Lower lobe of right lung (tissue), 2 donors: ENCODE measurements around the gene RHOT2. TPM values are rescaled to one million over a fixed set of nuclear protein-coding genes. Genes with fewer than 3 reads are reported as not detected.
A peak's percentile ranks its signal among the peaks of the same experiment; 100 is the strongest.

ENCODE experiments used
- ATAC-seq, 2 donors: fragments of 200-7000 bp; cut with Tn5 transposase; one replicate each; pipeline ENCODE4 v1.9.1; 2020 to 2022; ENCODE audit warnings: mild to moderate bottlenecking in 2 of 2, moderate library complexity in 2 of 2
- DNase-seq: peaks from one replicate; pipeline ENCODE4 v3.0.0-alpha.2; 2020
- H3K27ac ChIP-seq: fragments of 200-600 bp; one replicate; pipeline ENCODE4 v1.8.0; 2022
- H3K27me3 ChIP-seq: fragments of 200-600 bp; one replicate; pipeline ENCODE4 v1.8.0; 2022; ENCODE audit warnings: low read depth
- H3K36me3 ChIP-seq: fragments of 200-600 bp; one replicate; pipeline ENCODE4 v1.8.0; 2022; ENCODE audit warnings: mild to moderate bottlenecking
- H3K4me1 ChIP-seq: fragments of 200-600 bp; one replicate; pipeline ENCODE4 v1.8.0; 2022
- H3K4me3 ChIP-seq: fragments of 200-600 bp; one replicate; pipeline ENCODE4 v1.8.0; 2022; ENCODE audit warnings: mild to moderate bottlenecking
- H3K9me3 ChIP-seq: fragments of 200-600 bp; one replicate; pipeline ENCODE4 v1.8.0; 2022
- intact Hi-C: fragments of 100-400 bp; cut with DNase I; formaldehyde crosslinking; loops from one replicate; pipeline ENCODE4 v1.11.0; 2022
- total RNA-seq: library from RNA; stranded (reverse); fragmentation: NEBNext Ultra II Directional; extraction: Animal tissue kit (Norgen Biotek cat#: 25700); gene quantifications from one replicate; pipeline ENCODE4 v1.2.1, GENCODE V29; 2021
- TF ChIP-seq, protein P1 (sequence below): fragments of 200-600 bp; IDR thresholded peaks from one replicate; pipeline ENCODE4 v1.8.0; 2022; ENCODE audit warnings: antibody characterized with exemption, mild to moderate bottlenecking
- donor health status: DM: no; HTN: yes; CAD: no; lungs with severe emphysema.

RHOT2 gene
- total RNA-seq, 1 donor from 2014 or later = 81.6 TPM

DNA sequence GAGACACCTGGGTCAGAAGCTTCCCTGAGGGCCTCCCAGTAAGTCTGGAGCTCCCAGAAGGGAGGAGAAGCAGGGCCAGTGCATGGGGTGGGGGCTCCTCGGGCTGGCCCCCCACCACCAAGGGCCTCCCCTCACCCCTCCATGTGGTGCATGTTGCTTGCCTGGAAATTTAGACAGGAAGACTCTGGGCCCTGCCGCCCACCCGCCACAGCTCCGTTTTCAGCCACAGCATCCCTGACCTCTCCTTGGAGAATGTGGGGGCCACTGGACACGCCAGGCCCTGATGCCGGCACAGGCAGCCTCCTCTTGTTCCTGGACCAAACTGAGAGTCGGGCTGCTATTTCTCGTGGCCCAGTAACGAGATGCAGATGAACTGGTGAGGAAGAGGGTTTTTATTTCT, 29.1 kb upstream of the RHOT2 start:
- DNase-seq (no peak), ATAC-seq (no peak)
- Histone ChIP-seq H3K4me1 (peaks cover 35% of the 10 kb centered on the region), H3K4me3 (no peak overlapping the region), H3K9me3 (no peaks in the 10 kb centered on the region), H3K27ac (no peak overlapping the region), H3K27me3 (no peaks in the 10 kb centered on the region), H3K36me3 (no peaks in the 10 kb centered on the region)
- intact Hi-C loops = no loop called here
- TF ChIP-seq, protein P1, sequence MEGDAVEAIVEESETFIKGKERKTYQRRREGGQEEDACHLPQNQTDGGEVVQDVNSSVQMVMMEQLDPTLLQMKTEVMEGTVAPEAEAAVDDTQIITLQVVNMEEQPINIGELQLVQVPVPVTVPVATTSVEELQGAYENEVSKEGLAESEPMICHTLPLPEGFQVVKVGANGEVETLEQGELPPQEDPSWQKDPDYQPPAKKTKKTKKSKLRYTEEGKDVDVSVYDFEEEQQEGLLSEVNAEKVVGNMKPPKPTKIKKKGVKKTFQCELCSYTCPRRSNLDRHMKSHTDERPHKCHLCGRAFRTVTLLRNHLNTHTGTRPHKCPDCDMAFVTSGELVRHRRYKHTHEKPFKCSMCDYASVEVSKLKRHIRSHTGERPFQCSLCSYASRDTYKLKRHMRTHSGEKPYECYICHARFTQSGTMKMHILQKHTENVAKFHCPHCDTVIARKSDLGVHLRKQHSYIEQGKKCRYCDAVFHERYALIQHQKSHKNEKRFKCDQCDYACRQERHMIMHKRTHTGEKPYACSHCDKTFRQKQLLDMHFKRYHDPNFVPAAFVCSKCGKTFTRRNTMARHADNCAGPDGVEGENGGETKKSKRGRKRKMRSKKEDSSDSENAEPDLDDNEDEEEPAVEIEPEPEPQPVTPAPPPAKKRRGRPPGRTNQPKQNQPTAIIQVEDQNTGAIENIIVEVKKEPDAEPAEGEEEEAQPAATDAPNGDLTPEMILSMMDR = no peak

- TF ChIP-seq, protein P1 = no peak
- no peak for DNase-seq
- Histone ChIP-seq H3K27ac (no peak overlapping the region), H3K9me3 (no peaks in the 10 kb centered on the region), H3K36me3 (no peaks in the 10 kb centered on the region), H3K4me3 (no peak overlapping the region), H3K27me3 (no peaks in the 10 kb centered on the region), H3K4me1 (peaks cover 36% of the 10 kb centered on the region)
- intact Hi-C loops = no loop called here
- ATAC-seq = no peak
Measured at GRCh38 chr16:640614-641013, 27.3 kb upstream of the RHOT2 start.

- H3K27ac ChIP-seq = peak within 1 kb of the TSS; percentile 89
- TF ChIP-seq, protein P1 = no peak
- intact Hi-C loops = no loop called here
- no peaks in the 10 kb centered on the region for H3K27me3 ChIP-seq
- DNase-seq (peak; percentile 93), ATAC-seq (peak; percentile 75)
- no peaks in the 10 kb centered on the region for H3K36me3 ChIP-seq
- no peaks in the 10 kb centered on the region for H3K9me3 ChIP-seq
- H3K4me3 ChIP-seq = peak within 1 kb of the TSS; percentile 86
- peaks cover 44% of the 10 kb centered on the region for H3K4me1 ChIP-seq
Measured at GRCh38 chr16:641326-642188, 26.4 kb upstream of the RHOT2 start, which contains the start of gene MCRIP2. Gene MCRIP2, plus strand, starts transcription at chr16:641828. Its CDS starts 164 bp downstream, at chr16:641992.

DNA sequence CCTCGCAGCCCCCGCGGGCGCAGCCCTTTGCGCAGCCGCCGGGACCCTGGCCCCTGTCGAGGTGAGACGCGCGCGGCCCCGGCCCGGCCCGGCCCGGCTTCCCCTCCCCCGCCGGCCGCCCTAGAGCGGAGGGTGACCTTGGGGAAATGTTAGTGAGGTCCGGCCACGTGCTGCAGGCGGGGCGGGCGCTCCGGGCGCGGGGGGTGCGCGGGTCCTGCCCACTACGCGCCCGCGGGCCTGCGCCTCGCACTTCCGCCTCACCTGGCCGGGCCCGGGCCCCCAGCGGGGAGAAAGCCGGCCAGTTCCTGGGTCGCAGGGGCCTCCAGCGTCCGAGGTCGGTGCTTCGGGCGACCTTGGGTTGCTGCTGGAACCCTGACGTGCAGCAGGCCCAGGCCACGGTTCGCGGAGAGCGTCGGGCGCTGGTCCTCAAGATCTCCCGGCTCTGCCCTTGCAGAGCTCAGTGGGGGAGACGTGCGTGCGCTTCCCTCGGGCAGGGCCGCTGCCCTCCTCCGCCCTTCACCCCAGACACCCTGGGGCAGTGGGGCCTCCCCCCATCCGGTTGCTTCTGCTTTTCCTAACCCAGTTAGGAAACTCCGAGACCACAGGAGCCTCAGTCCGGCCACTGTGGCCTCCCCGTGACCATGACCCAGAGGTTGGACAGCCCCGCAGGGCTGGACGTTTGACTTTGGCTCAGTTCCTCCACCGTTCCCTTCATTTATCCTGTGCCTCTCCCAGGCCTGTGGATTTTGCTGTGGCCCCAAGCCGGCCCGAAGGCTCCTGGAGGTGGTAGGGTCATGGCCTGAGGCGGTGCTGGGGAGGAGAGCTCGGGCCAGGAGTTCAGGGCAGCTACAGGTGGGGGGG, 25.5 kb upstream of the RHOT2 start:
- DNase-seq (peak; percentile 85), ATAC-seq (peak; percentile 71 to 76)
- Histone ChIP-seq H3K9me3 (no peaks in the 10 kb centered on the region), H3K27ac (peak overlapping the region; percentile 89), H3K4me1 (peaks cover 47% of the 10 kb centered on the region), H3K4me3 (peak overlapping the region; percentile 86), H3K36me3 (no peaks in the 10 kb centered on the region), H3K27me3 (no peaks in the 10 kb centered on the region)
- TF ChIP-seq, protein P1 = no peak
- intact Hi-C loops = no loop called here

- no peaks in the 10 kb centered on the region for H3K9me3 ChIP-seq
- no peak for DNase-seq
- intact Hi-C loops = no loop called here
- peaks cover 47% of the 10 kb centered on the region for H3K4me1 ChIP-seq
- peak overlapping the region; percentile 86 for H3K4me3 ChIP-seq
- H3K36me3 ChIP-seq = no peaks in the 10 kb centered on the region
- peak overlapping the region; percentile 89 for H3K27ac ChIP-seq
- no peak for ATAC-seq
- TF ChIP-seq, protein P1 = no peak
- no peaks in the 10 kb centered on the region for H3K27me3 ChIP-seq
Measured at GRCh38 chr16:643050-643368, 24.9 kb upstream of the RHOT2 start.
